K562 treated with DMSO at 1 percent for 48 hours (cell line): ENCODE results near the gene PABPC1L. TPM values are rescaled to one million over a fixed set of nuclear protein-coding genes. Genes with fewer than 3 reads are reported as not detected.

ENCODE experiments used
- total RNA-seq: library from RNA; unstranded; fragments of 300-600 nt; gene quantifications from 2 replicates; pipeline ENCODE4 v1.2.3, GENCODE V29; 2022; ENCODE audit warnings: low replicate concordance; ENCODE audit errors: extremely low read depth

Gene PABPC1L
- not detected in 2 replicates for total RNA-seq

DNA sequence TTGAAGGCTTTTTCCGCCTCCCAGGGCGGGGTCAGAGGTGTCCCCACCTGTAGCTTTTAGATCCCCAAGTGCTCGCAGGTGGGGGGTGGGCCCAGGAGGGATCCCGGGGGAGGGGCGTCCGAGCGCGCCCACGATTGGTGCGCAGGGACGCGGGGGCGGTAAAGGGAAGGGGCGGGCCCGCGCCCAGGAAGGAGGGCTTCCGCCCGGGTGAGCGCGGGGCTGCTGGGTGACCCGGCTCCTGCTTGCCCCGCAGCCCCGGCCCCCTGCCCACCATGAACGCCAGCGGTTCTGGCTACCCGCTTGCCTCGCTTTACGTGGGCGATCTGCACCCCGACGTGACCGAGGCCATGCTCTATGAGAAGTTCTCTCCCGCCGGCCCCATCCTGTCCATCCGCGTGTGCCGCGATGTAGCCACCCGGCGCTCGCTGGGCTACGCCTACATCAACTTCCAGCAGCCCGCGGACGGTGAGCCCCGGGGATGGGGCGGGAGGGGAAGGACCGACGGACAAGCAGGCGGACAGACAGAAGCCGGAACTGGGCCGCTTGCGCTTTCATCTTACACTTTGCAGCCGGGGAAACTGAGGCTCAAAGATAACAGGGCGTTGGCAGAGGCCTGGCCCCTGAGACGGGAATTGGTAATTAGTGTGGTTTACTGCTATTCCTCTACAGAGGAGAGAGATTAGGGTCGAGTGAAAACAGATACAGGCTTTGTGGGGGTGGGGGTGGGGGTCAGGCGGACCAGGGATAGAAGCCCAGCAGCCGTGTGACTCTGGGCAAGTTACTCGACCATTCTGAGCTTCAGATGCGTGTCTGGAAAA lies at the start of gene PABPC1L:
TSS of gene PABPC1L (plus strand) at position 189 of the 818 bp plus-strand sequence. CDS start at position 273, 84 bp downstream.

GRCh38 chr20:44885392-44886265 lies 24.2 kb upstream of the PABPC1L start, which contains the start of gene YWHAB:
YWHAB (plus strand) TSS chr20:44885705; CDS start chr20:44901534, 15,829 bp downstream.

DNA sequence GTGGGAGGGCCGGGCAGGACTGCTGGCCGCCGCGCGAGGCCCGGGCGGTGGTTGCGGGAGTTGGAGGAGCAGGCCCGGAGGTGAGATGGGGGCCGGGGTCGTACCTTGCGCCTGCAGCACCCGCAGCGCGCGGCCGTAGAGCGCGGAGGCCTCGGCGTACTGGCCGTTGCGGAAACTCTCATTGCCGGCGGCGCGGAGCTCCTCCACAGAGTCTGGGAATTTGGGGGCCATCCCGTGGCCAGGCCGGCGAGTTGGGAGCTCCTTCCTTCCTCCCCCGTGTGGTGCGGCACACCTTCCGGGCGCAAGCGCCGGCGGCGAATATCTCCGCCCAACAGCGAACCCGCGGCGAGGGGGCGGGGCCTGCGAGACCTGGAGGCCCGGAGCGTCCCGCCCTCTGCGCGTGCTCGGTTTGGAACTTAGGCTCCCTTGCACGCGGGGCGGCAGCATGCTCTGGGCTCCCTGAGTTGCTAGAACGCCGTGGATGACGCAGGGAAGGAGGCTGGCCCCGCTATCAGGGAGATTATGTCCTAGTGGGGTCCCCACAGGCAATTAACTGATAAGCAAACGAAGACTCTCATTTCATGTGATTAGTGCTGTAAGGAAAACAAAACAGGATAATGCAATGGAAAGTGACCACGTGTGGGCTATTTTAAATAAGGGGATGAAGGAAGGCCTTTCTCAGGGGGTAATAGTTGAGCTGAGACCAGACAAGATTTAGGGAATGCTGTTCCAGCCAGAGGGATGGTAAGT lies 50.4 kb downstream of the PABPC1L start, which contains the start of gene TOMM34:
TSS of gene TOMM34 (minus strand) at position 295 of the 750 bp plus-strand sequence. CDS start at position 231, 64 bp downstream.

GRCh38 chr20:44966030-44966961 lies 56.4 kb downstream of the PABPC1L start, which contains the start of gene STK4:
STK4 (plus strand) TSS chr20:44966512; CDS start chr20:44966569, 57 bp downstream.

Other genes with a start within 250 kb of the PABPC1L start
- gene CCN5, start 194.7 kb upstream of the PABPC1L start, total RNA-seq: not detected in 2 replicates
- not detected in 2 replicates for gene KCNK15, start 164.2 kb upstream of the PABPC1L start, total RNA-seq
- gene RIMS4, start 99.5 kb upstream of the PABPC1L start, total RNA-seq: not detected in 2 replicates
- not detected in 2 replicates for gene YWHAB, start 24.4 kb upstream of the PABPC1L start, total RNA-seq
- not detected in 2 replicates for gene TOMM34, start 50.3 kb downstream of the PABPC1L start, total RNA-seq
- not detected in 2 replicates for gene STK4, start 56.5 kb downstream of the PABPC1L start, total RNA-seq
- gene KCNS1, start 191.1 kb downstream of the PABPC1L start, total RNA-seq: not detected in 2 replicates
- gene WFDC5, start 205.1 kb downstream of the PABPC1L start, total RNA-seq: not detected in 2 replicates
- not detected in 2 replicates for gene WFDC12, start 214.4 kb downstream of the PABPC1L start, total RNA-seq